SU-DHL-6 (cell line): ENCODE data around the gene ITPRIPL2.

Experiments used
- H2AFZ ChIP-seq: fragments of 200-600 bp; sonication (generic); 2 replicates; pipeline ENCODE4 v1.6.1; 2014; ENCODE audit warnings: low read depth, mild to moderate bottlenecking, moderate library complexity, mixed read lengths, antibody characterized with exemption, low read length; ENCODE audit not compliant: severe bottlenecking
- H3F3A ChIP-seq: fragments of 200-600 bp; shearing (Covaris generic); 2 replicates; pipeline ENCODE4 v1.6.0; 2016; ENCODE audit warnings: antibody characterized with exemption, mild to moderate bottlenecking; ENCODE audit not compliant: insufficient read depth
- H3K27ac ChIP-seq: fragments of 200-600 bp; sonication (generic); 2 replicates; pipeline ENCODE4 v1.5.1; 2016; ENCODE audit warnings: low read depth, mild to moderate bottlenecking, low read length, moderate library complexity, mixed read lengths
- H3K27me3 ChIP-seq: fragments of 200-600 bp; sonication (generic), shearing (Covaris generic); 2 replicates; pipeline ENCODE4 v1.6.0; 2014; ENCODE audit warnings: mild to moderate bottlenecking, low read length
- H3K36me3 ChIP-seq: fragments of 200-600 bp; sonication (generic); 2 replicates; pipeline ENCODE4 v1.6.1; 2014; ENCODE audit warnings: mild to moderate bottlenecking, low read length, mixed read lengths
- H3K4me2 ChIP-seq: fragments of 300-600, 200-600 bp; shearing (Covaris generic), sonication (generic); 2 replicates; pipeline ENCODE4 v1.6.0; 2014; ENCODE audit warnings: low read length, low read depth, mild to moderate bottlenecking; ENCODE audit not compliant: poor library complexity, severe bottlenecking
- H3K4me3 ChIP-seq: fragments of 200-600 bp; sonication (generic); 2 replicates; pipeline ENCODE4 v1.5.1; 2014; ENCODE audit warnings: antibody characterized with exemption, low read length, mild to moderate bottlenecking, mixed read lengths; ENCODE audit not compliant: insufficient read depth, poor library complexity, severe bottlenecking
- H3K79me2 ChIP-seq: fragments of 200-600 bp; sonication (generic); 2 replicates; pipeline ENCODE4 v1.6.1; 2014; ENCODE audit warnings: mild to moderate bottlenecking, low read length, moderate library complexity; ENCODE audit not compliant: insufficient read depth
- H3K9ac ChIP-seq: fragments of 200-600 bp; sonication (generic); 2 replicates; pipeline ENCODE4 v1.7.0; 2014; ENCODE audit warnings: mild to moderate bottlenecking, low read length
- H3K9me2 ChIP-seq: fragments of 200-600 bp; sonication (generic); replicated peaks from 2 replicates; pipeline ENCODE4 v1.6.1; 2014; ENCODE audit warnings: low read length; ENCODE audit not compliant: insufficient read depth
- H3K9me3 ChIP-seq: fragments of 200-600 bp; sonication (generic); 2 replicates; pipeline ENCODE4 v1.6.1; 2014; ENCODE audit warnings: low read length, mixed read lengths; ENCODE audit not compliant: insufficient read depth
- H4K20me1 ChIP-seq: fragments of 200-600 bp; sonication (generic); 2 replicates; pipeline ENCODE4 v1.6.1; 2014; ENCODE audit warnings: low read depth, mild to moderate bottlenecking, antibody characterized with exemption, low read length, moderate library complexity, mixed read lengths
- EZH2phosphoT487 ChIP-seq: fragments of 200-600 bp; sonication (generic), shearing (Covaris generic); conservative IDR thresholded peaks from 2 replicates; pipeline ENCODE4 v1.6.1; 2018; ENCODE audit warnings: mild to moderate bottlenecking, antibody characterized with exemption, low read length, moderate library complexity, mixed read lengths
- TF ChIP-seq, protein P1 (sequence below): fragments of 200-600 bp; sonication (generic); IDR thresholded peaks from one replicate; pipeline ENCODE4 v1.5.1; 2017; ENCODE audit warnings: antibody characterized with exemption, mild to moderate bottlenecking, low read length, moderate library complexity; ENCODE audit not compliant: insufficient read depth, poor library complexity, severe bottlenecking

ITPRIPL2 gene

DNA sequence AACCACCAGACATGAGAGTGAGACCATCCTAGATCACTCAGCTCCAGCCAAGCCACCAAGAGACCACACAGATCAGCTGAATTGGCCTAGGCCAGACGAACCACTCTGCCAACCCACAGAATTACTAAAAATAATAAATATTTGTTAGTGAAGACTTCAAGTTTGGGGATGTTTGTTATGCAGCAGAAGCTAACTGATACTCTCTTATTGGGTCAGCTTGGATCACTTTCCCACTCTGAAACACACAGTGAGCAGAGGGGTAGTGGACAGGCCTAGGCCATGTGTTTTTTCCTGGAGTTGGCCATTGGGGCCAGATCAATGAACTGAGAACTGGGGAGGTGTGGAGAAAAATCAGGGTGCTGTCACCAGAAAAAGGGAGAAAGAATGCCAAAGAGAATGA, 15.6 kb upstream of the ITPRIPL2 start:
- no peaks in the 10 kb centered on the region for H3K36me3 ChIP-seq

DNA sequence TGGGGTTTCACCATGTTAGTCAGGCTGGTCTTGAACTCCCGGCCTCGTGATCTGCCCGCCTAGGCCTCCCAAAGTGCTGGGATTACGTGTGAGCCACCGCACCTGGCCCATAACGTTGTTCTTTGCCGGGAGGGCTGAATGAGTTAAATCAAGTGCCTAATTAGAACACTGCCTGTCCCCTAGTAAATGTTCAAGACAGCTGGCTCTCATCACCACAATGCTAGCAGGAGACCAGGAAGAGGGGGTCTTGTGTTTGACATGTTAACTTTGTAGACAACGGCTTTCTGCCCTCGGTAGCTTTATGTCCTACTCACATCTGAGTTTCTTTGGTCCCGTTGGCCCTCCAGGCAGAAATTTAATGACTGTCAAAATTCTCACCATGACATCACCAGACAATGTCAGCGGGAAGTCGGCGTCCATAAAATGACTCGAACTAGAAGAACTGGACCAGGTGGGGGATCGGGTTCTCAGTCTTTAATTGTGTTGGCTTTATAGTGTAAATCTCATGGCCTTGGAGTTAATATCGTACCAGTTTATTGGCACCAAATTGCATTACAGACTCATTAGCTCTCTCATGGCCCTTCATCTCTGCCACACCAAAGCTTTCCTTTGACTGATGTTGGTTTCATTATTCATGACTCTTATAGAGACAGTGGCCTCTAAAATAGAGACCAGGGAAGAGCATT, 11.4 kb upstream of the ITPRIPL2 start:
- Histone ChIP-seq H4K20me1 (no peaks in the 10 kb centered on the region), H3K4me3 (no peak overlapping the region), H3K9ac (no peak overlapping the region), H3K36me3 (no peaks in the 10 kb centered on the region), H3K9me2 (no peaks in the 10 kb centered on the region), H3K27me3 (no peaks in the 10 kb centered on the region), H3K4me2 (no peak overlapping the region), H3K79me2 (no peaks in the 10 kb centered on the region), H3K27ac (no peak overlapping the region), H3K9me3 (no peaks in the 10 kb centered on the region), H3F3A (no peaks in the 10 kb centered on the region), H2AFZ (no peak overlapping the region)
- no peak for TF ChIP-seq EZH2phosphoT487
- TF ChIP-seq, protein P1, sequence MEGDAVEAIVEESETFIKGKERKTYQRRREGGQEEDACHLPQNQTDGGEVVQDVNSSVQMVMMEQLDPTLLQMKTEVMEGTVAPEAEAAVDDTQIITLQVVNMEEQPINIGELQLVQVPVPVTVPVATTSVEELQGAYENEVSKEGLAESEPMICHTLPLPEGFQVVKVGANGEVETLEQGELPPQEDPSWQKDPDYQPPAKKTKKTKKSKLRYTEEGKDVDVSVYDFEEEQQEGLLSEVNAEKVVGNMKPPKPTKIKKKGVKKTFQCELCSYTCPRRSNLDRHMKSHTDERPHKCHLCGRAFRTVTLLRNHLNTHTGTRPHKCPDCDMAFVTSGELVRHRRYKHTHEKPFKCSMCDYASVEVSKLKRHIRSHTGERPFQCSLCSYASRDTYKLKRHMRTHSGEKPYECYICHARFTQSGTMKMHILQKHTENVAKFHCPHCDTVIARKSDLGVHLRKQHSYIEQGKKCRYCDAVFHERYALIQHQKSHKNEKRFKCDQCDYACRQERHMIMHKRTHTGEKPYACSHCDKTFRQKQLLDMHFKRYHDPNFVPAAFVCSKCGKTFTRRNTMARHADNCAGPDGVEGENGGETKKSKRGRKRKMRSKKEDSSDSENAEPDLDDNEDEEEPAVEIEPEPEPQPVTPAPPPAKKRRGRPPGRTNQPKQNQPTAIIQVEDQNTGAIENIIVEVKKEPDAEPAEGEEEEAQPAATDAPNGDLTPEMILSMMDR = no peak

More for the DNA sequence above, 15.6 kb upstream of the ITPRIPL2 start:
- no peak overlapping the region for H2AFZ ChIP-seq
- TF ChIP-seq EZH2phosphoT487 = no peak
- TF ChIP-seq, protein P1 = no peak
- H3K9ac ChIP-seq = no peak overlapping the region
- H3K27ac ChIP-seq = no peak overlapping the region
- no peaks in the 10 kb centered on the region for H3K27me3 ChIP-seq
- no peaks in the 10 kb centered on the region for H3F3A ChIP-seq
- no peak overlapping the region for H3K4me3 ChIP-seq
- H3K4me2 ChIP-seq = no peak overlapping the region
- H3K9me2 ChIP-seq = no peaks in the 10 kb centered on the region
- H3K79me2 ChIP-seq = no peaks in the 10 kb centered on the region
- no peaks in the 10 kb centered on the region for H4K20me1 ChIP-seq
- H3K9me3 ChIP-seq = no peaks in the 10 kb centered on the region

DNA sequence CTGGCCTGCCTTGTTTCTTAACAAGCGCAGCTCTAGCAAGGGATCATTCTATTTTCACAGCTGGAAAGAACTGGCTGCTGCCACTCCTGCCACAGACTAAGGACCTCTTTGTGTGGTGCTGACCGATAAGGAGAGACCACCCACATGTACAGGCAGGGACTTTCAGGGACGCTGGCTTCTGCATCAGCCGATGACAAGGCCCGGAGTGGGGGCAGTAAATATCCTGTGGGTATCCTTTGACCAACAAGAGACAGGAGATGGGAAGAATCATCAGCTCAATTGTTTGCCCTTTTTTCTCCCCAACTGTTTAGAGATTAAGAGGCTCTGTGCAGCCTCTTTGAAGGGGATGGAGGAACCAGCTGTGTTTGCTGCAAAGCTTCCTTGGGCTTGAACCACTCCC, 9.2 kb upstream of the ITPRIPL2 start:
- Histone ChIP-seq H3K9ac (no peak overlapping the region), H3K9me2 (no peaks in the 10 kb centered on the region), H3K27ac (no peak overlapping the region), H3F3A (no peaks in the 10 kb centered on the region), H3K27me3 (no peaks in the 10 kb centered on the region), H3K79me2 (no peaks in the 10 kb centered on the region), H3K36me3 (no peaks in the 10 kb centered on the region), H2AFZ (no peak overlapping the region), H3K9me3 (no peaks in the 10 kb centered on the region), H3K4me3 (no peak overlapping the region), H4K20me1 (no peaks in the 10 kb centered on the region), H3K4me2 (no peak overlapping the region)
- TF ChIP-seq, protein P1 = no peak
- no peak for TF ChIP-seq EZH2phosphoT487
